Heart right ventricle (tissue), 16 donors: ENCODE results near the gene SEMA3F. TPM values are rescaled to one million over a fixed set of nuclear protein-coding genes. Genes with fewer than 3 reads are reported as not detected.

ENCODE experiments used
- ATAC-seq, 8 donors: fragments of 200-7000 bp; cut with Tn5 transposase; one replicate each; pipeline ENCODE4 v1.9.1; 2020; ENCODE audit warnings: mild to moderate bottlenecking in 8 of 8, moderate library complexity in 8 of 8, moderate number of reproducible peaks in 1 of 8
- DNase-seq, 2 donors: peaks; one replicate each; pipeline ENCODE4 v3.0.0-alpha.2; 2020
- H3K27ac ChIP-seq, 10 donors: fragments of 200-600 bp; sonication (generic) in 2 of 10; one replicate each; pipeline versions ENCODE4 v1.5.0 to v1.8.0; 2020 to 2022; ENCODE audit warnings: mild to moderate bottlenecking in 3 of 10
- H3K27me3 ChIP-seq, 7 donors: fragments of 200-600 bp; one replicate each; pipeline ENCODE4 v1.8.0; 2021 to 2022; ENCODE audit warnings: mild to moderate bottlenecking in 2 of 7
- H3K36me3 ChIP-seq, 9 donors: fragments of 200-600 bp; sonication (generic) in 1 of 9; one replicate each; pipeline versions ENCODE4 v1.5.0 to v1.8.0; 2020 to 2022; ENCODE audit warnings: mild to moderate bottlenecking in 2 of 9
- H3K4me1 ChIP-seq, 9 donors: fragments of 200-600 bp; sonication (generic) in 1 of 9; one replicate each; pipeline versions ENCODE4 v1.5.0 to v1.8.0; 2020 to 2022; ENCODE audit warnings: mild to moderate bottlenecking in 4 of 9
- H3K4me3 ChIP-seq, 10 donors: fragments of 200-600 bp; sonication (generic) in 2 of 10; one replicate each; pipeline versions ENCODE4 v1.5.0 to v1.8.0; 2020 to 2022; ENCODE audit warnings: mild to moderate bottlenecking in 7 of 10, moderate library complexity in 2 of 10
- H3K9me3 ChIP-seq, 11 donors: fragments of 200-600 bp in 10 of 11; sonication (generic) in 2 of 11; one replicate each; pipeline versions ENCODE4 v1.5.0 to v1.8.0; 2013 to 2022; ENCODE audit warnings: mild to moderate bottlenecking in 2 of 11, control low read depth in 1 of 11, moderate library complexity in 1 of 11
- CTCF ChIP-seq, 9 donors: fragments of 200-600 bp; sonication (generic) in 2 of 9; IDR thresholded peaks; one replicate each; pipeline versions ENCODE4 v1.5.0 to v1.8.0; 2021 to 2022; ENCODE audit warnings: antibody characterized with exemption in 9 of 9, mild to moderate bottlenecking in 5 of 9, moderate library complexity in 1 of 9
- WGBS, 2 donors: extraction: QIAGEN DNeasy Blood & Tissue Kit; methylation state at CpG; one replicate each; pipeline ENCODE4 v1.1.7; 2013; ENCODE audit warnings: inconsistent platforms in 1 of 2; 5-methylcytosine and 5-hydroxymethylcytosine counted together
- intact Hi-C, 10 donors: fragments of 100-400 bp; cut with DNase I; formaldehyde crosslinking; loops; one replicate each; pipeline versions ENCODE4 v1.11.1 to v1.14.2; 2022
- polyA plus RNA-seq, 2 donors: library from polyadenylated mRNA; stranded (reverse); fragments of 200-250 nt; gene quantifications; one replicate each; pipeline ENCODE4 v1.2.3, GENCODE V29; 2013
- total RNA-seq, 10 donors: library from RNA; stranded (reverse); fragmentation: NEBNext Ultra II Directional in 3 of 10; extraction: Animal tissue kit (Norgen Biotek cat#: 25700) in 3 of 10; gene quantifications; one replicate each; pipeline versions ENCODE4 v1.2.1 to v1.2.4, GENCODE V29; 2021 to 2023
- donor health status: Arrhythmogenic right ventricular cardiomyopathy.
- donor health status: ischemic (EF 13 %, LVEDD 7.1; RV severe dilation, severe dysfunction).
- donor health status: healthy with polysubstance abuse.
- donor health status: DM: no; HTN: yes; CAD: no.
- donor health status: DM: no; HTN: no; CAD: no.
- donor health status: ischemic (EF 25% LVEDD 6.9; RV normal size, moderate dysfunction).
- donor health status: ischemic (EF 25% LVEDD 5.7; RV mildly dilated, moderate dysfunction).
- donor health status: healthy.
- donor health status: DM: yes; HTN: yes; CAD: no.
- donor health status: Ischemic cardiomyopathy.
- donor health status: ischemic (EF 35%, LVEDD 5.7; RV mildly dilated, moderate dysfunction).
- donor health status: nonischemic (EF 11% LVEDD 7.7; RV severe dilation, severe dysfunction).
- donor health status: DM: yes; HTN: yes; CAD: no.
- donor health status: PGD.
- donor health status: ischemic (EF 29% LVEDD 5.4; RV normal size, mild dysfunction).
- donor health status: nonischemic (EF 23%, LVEDD 6.1; RV moderate dilation, normal function).

SEMA3F gene
- total and polyA plus RNA-seq, 12 donors = 5.1 to 37.2 (median 12.3) TPM

- H3K36me3 ChIP-seq = no peaks in the 10 kb centered on the region
- DNase-seq (no peak), ATAC-seq (no peak)
- H3K27ac ChIP-seq = no peak overlapping the region
- no peaks in the 10 kb centered on the region for H3K27me3 ChIP-seq
- H3K4me1 ChIP-seq = peaks cover 0 to 26% (median 9%) of the 10 kb centered on the region in 9 donors
- intact Hi-C loops = no loop called here
- TF ChIP-seq CTCF (IDR thresholded peaks at IDR 0.05) = no peak
- no peak overlapping the region for H3K4me3 ChIP-seq
- no peaks in the 10 kb centered on the region for H3K9me3 ChIP-seq
- 62 to 74% methylated on average over 2 of the region's 2 CpGs for WGBS, 2 donors
These were observed 20.8 kb upstream of the SEMA3F start for GRCh38 chr3:50134367-50134766.

GRCh38 chr3:50135964-50136363 lies 19.2 kb upstream of the SEMA3F start:
- TF ChIP-seq CTCF (IDR thresholded peaks at IDR 0.05) = no peak
- H3K36me3 ChIP-seq = no peaks in the 10 kb centered on the region
- DNase-seq (no peak), ATAC-seq (no peak)
- H3K4me1 ChIP-seq = peaks cover 0 to 26% (median 9%) of the 10 kb centered on the region in 9 donors
- no peak overlapping the region for H3K27ac ChIP-seq
- H3K27me3 ChIP-seq = no peaks in the 10 kb centered on the region
- intact Hi-C loops = no loop called here
- 91 to 97% methylated on average over 5 of the region's 5 CpGs for WGBS, 2 donors
- no peaks in the 10 kb centered on the region for H3K9me3 ChIP-seq
- H3K4me3 ChIP-seq = no peak overlapping the region

GRCh38 chr3:50136714-50137405 lies 18.3 kb upstream of the SEMA3F start:
- peak in 7 of 8 donors; percentile 26 to 83 (median 48) for ATAC-seq
- no peak for TF ChIP-seq CTCF (IDR thresholded peaks at IDR 0.05)
- H3K4me3 ChIP-seq = no peak overlapping the region
- DNase-seq = no peak
- H3K27ac ChIP-seq = no peak overlapping the region
- H3K36me3 ChIP-seq = no peaks in the 10 kb centered on the region
- no peaks in the 10 kb centered on the region for H3K27me3 ChIP-seq
- 54 to 60% methylated on average over 6 of the region's 6 CpGs for WGBS, 2 donors
- H3K9me3 ChIP-seq = no peaks in the 10 kb centered on the region
- peaks cover 0 to 26% (median 9%) of the 10 kb centered on the region in 9 donors for H3K4me1 ChIP-seq
- intact Hi-C loops = no loop called here

GRCh38 chr3:50137531-50137930 lies 17.6 kb upstream of the SEMA3F start:
- no peak overlapping the region for H3K4me3 ChIP-seq
- H3K27me3 ChIP-seq = no peaks in the 10 kb centered on the region
- intact Hi-C loops = no loop called here
- no peaks in the 10 kb centered on the region for H3K9me3 ChIP-seq
- no peak for TF ChIP-seq CTCF (IDR thresholded peaks at IDR 0.05)
- WGBS, 2 donors = 93 to 97% methylated on average over 6 of the region's 6 CpGs
- DNase-seq (no peak), ATAC-seq (no peak)
- peaks cover 0 to 26% (median 9%) of the 10 kb centered on the region in 9 donors for H3K4me1 ChIP-seq
- H3K36me3 ChIP-seq = no peaks in the 10 kb centered on the region
- H3K27ac ChIP-seq = no peak overlapping the region
